Peyer's patch (tissue), 4 donors: Measurements from ENCODE around the gene PLEKHA6. TPM values are rescaled to one million over a fixed set of nuclear protein-coding genes. Genes with fewer than 3 reads are reported as not detected.

Source experiments
- DNase-seq, 3 donors: peaks; one replicate each; pipeline ENCODE4 v3.0.0-alpha.2; 2017 to 2019
- H3K27ac ChIP-seq, 4 donors: fragments of 200-600 bp; sonication (generic); one replicate each; pipeline ENCODE4 v1.5.1; 2016 to 2019
- H3K27me3 ChIP-seq, 2 donors: fragments of 200-600 bp; sonication (generic); one replicate each; pipeline ENCODE4 v1.5.1; 2019
- H3K36me3 ChIP-seq, 3 donors: fragments of 200-600 bp; sonication (generic); one replicate each; pipeline ENCODE4 v1.5.1; 2016 to 2019
- H3K4me1 ChIP-seq, 4 donors: fragments of 200-600 bp; sonication (generic); one replicate each; pipeline ENCODE4 v1.5.1; 2016 to 2019
- H3K4me3 ChIP-seq, 4 donors: fragments of 200-600 bp; sonication (generic); 1 replicate in 3 of 4; 2 replicates in 1 of 4; pipeline ENCODE4 v1.5.1; 2016 to 2019; ENCODE audit warnings: mild to moderate bottlenecking in 1 of 4
- H3K9me3 ChIP-seq, 4 donors: fragments of 200-600 bp; sonication (generic); one replicate each; pipeline ENCODE4 v1.5.1; 2016 to 2019; ENCODE audit warnings: mild to moderate bottlenecking in 1 of 4
- POLR2A ChIP-seq, 2 donors: fragments of 450-650 bp; IDR thresholded peaks; one replicate each; pipeline ENCODE4 v1.5.1; 2017; ENCODE audit warnings: antibody characterized with exemption in 2 of 2, mild to moderate bottlenecking in 2 of 2, moderate library complexity in 2 of 2
- total RNA-seq, 4 donors: library from RNA; depleted of rRNA; stranded (reverse); fragments of >200 nt; gene quantifications; one replicate each; pipeline ENCODE4 v1.1.0, GENCODE V29; 2016
- TF ChIP-seq, protein P1 (sequence below), 6 experiments: fragments of 450-650 bp in 4 of 6; fragments of 200-600 bp in 2 of 6; sonication (generic) in 1 of 6; IDR thresholded peaks; one replicate each; pipeline ENCODE4 v1.5.1; 2017 to 2019; ENCODE audit warnings: antibody characterized with exemption in 6 of 6, mild to moderate bottlenecking in 3 of 6, moderate library complexity in 1 of 6

The PLEKHA6 gene
- total RNA-seq, 4 donors from 2014 or later, result 57.3 to 91.6 (median 70.2) TPM

DNA sequence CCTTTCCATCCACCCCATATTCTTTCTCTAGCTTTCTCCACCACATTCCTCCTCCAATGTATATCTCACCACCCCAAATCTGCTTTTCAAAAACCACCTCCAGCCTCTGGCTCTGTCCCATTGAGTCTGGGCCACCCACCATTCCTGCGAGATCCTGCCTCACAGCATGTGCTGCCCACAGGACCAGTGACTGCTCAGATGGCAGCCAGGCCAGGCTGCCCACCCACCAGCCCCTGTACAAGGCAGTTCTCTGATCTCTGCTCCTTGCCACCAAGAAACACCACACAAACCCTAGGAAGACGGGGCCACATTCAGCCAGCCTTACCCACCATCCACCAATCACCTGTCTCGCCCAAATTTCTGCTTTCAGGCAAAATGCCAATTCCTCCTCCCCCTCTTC is 53.7 kb downstream of the PLEKHA6 start:
- Histone ChIP-seq H3K27ac (peak overlapping the region in 1 of 4 donors; percentile 25), H3K4me3 (peak overlapping the region in 1 of 4 donors; percentile 14)
- TF ChIP-seq, protein P1, sequence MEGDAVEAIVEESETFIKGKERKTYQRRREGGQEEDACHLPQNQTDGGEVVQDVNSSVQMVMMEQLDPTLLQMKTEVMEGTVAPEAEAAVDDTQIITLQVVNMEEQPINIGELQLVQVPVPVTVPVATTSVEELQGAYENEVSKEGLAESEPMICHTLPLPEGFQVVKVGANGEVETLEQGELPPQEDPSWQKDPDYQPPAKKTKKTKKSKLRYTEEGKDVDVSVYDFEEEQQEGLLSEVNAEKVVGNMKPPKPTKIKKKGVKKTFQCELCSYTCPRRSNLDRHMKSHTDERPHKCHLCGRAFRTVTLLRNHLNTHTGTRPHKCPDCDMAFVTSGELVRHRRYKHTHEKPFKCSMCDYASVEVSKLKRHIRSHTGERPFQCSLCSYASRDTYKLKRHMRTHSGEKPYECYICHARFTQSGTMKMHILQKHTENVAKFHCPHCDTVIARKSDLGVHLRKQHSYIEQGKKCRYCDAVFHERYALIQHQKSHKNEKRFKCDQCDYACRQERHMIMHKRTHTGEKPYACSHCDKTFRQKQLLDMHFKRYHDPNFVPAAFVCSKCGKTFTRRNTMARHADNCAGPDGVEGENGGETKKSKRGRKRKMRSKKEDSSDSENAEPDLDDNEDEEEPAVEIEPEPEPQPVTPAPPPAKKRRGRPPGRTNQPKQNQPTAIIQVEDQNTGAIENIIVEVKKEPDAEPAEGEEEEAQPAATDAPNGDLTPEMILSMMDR (IDR thresholded peaks at IDR 0.05), result no peak
- no peak for TF ChIP-seq POLR2A (IDR thresholded peaks at IDR 0.05)

DNA sequence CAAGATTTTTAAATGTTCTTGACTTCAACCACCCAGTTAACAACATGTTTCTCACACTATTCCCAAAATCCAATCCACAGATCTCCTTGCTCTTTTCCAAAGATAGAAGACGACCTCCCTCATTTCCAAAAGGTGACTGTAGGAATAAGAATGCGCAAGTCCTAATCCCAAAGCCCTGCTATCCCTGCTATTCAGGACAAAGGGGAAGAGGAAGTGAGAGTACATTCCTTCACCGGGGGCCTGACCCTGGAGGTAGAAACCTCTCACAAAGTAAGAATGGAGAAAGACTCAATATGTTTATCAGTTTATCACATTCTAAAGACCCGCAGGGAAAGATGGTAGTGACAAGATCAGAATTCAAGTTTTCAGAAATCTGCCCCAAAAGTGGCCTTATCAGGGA is 55.7 kb downstream of the PLEKHA6 start:
- H3K36me3 ChIP-seq, result no peaks in the 10 kb centered on the region
- no peaks in the 10 kb centered on the region for H3K27me3 ChIP-seq
- DNase-seq, result no peak
- TF ChIP-seq POLR2A (IDR thresholded peaks at IDR 0.05), result no peak
- TF ChIP-seq, protein P1 (IDR thresholded peaks at IDR 0.05), result no peak
- H3K9me3 ChIP-seq, result no peaks in the 10 kb centered on the region
- H3K27ac ChIP-seq, result no peak overlapping the region
- no peak overlapping the region for H3K4me3 ChIP-seq
- peaks cover 0 to 19% (median 0%) of the 10 kb centered on the region in 4 donors for H3K4me1 ChIP-seq

More for the DNA sequence above, 53.7 kb downstream of the PLEKHA6 start:
- no peaks in the 10 kb centered on the region for H3K9me3 ChIP-seq
- H3K4me1 ChIP-seq, result peaks cover 0 to 9% (median 0%) of the 10 kb centered on the region in 4 donors
- no peaks in the 10 kb centered on the region for H3K36me3 ChIP-seq
- H3K27me3 ChIP-seq, result no peaks in the 10 kb centered on the region
- no peak for DNase-seq

DNA sequence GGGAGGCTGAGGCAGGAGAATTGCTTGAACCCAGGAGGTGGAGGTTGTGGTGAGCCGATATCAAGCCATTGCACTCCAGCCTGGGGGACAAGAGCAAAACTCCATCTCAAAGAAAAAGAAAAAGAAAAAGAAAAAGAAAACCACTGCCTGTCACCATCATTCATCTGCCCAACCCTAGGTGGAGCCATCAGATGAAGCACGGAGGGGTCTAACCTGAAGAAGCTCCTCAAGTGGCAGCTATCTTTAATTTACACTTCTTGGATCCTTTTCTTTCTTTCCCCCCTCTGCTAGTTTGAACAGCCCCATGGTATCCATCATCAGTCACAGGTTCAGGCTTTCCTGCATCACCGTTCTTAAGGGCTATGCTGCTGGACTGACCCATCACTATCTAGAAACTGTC is 57.0 kb downstream of the PLEKHA6 start:
- no peak for DNase-seq
- Histone ChIP-seq H3K36me3 (no peaks in the 10 kb centered on the region), H3K27ac (no peak overlapping the region), H3K27me3 (no peaks in the 10 kb centered on the region), H3K4me3 (no peak overlapping the region), H3K4me1 (peaks cover 0 to 19% (median 0%) of the 10 kb centered on the region in 4 donors), H3K9me3 (no peaks in the 10 kb centered on the region)
- TF ChIP-seq POLR2A (IDR thresholded peaks at IDR 0.05), result no peak
- TF ChIP-seq, protein P1 (IDR thresholded peaks at IDR 0.05), result no peak

DNA sequence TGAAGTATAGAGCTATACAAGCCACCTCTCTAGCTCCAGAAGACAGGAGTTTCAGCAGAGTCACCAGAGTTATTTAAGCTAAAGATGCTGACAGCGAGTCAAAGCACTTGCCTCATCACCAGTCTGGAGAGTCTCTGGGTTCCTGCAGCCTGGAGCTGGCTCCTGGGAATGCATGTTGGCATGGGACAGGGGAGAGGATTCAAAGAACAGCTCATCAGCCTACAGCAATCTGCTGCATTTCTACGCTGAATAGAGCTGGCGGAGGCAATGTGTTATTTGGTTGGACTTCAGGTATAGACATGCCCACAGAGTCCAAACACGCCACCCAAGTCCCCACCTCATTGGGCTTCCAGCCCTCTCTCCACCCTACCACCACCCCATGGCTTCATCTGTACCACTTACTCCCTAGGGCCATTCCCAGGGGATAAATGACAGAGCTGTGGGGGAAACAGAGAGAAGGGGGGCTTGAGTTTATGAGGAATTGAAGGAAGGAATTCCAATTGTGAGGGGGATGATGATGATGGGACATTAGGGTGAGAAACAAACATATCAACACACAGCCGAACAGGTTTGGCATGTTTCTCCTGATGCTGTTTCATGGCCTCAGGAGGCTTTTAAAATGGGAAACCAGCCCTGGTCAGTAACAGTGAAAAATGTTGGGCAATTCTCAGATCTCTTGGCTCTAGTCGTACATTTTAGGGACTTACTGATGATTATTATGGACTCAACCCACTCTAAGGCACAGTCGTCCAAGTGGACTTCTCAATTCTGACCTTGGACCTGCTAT is 58.4 kb downstream of the PLEKHA6 start:
- Histone ChIP-seq H3K27ac (peak overlapping the region in 1 of 4 donors; percentile 8), H3K4me1 (peaks cover 0 to 30% (median 0%) of the 10 kb centered on the region in 4 donors), H3K36me3 (no peaks in the 10 kb centered on the region), H3K4me3 (no peak overlapping the region), H3K9me3 (no peaks in the 10 kb centered on the region), H3K27me3 (no peaks in the 10 kb centered on the region)
- DNase-seq, result no peak
- TF ChIP-seq, protein P1 (IDR thresholded peaks at IDR 0.05), result no peak
- TF ChIP-seq POLR2A (IDR thresholded peaks at IDR 0.05), result no peak

DNA sequence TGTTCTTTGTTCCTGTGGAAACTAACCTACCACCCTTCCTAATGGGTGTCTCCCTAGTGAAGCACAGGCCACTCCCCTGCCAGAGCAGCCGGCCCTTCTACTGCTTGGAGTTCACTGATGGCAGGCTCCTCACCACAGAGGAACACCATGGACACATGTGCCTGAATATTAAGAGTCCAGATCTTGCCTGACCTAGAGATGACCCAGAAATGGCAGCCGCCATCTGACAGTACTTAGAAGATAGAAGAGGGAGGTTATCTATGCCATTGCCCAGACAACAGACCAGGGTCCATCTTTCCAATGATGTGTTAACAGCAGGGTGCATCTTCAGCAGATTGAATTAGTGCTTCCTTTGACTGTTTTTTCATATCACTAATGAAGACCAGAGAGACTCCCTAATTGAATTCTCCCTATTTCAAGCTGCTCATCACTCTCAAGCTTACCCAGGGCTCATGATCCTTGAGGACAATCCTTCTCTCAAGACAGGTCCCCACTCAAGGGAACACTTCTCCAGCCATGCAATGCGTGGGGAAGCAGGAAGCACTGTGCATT is 59.8 kb downstream of the PLEKHA6 start:
- TF ChIP-seq, protein P1 (IDR thresholded peaks at IDR 0.05), result no peak
- TF ChIP-seq POLR2A (IDR thresholded peaks at IDR 0.05), result no peak

More for the DNA sequence above, 59.8 kb downstream of the PLEKHA6 start:
- no peak for DNase-seq
- Histone ChIP-seq H3K9me3 (no peaks in the 10 kb centered on the region), H3K36me3 (no peaks in the 10 kb centered on the region), H3K4me1 (peaks cover 0 to 45% (median 3%) of the 10 kb centered on the region in 4 donors), H3K27me3 (no peaks in the 10 kb centered on the region), H3K27ac (peak overlapping the region in 2 of 4 donors; percentile 12 to 38), H3K4me3 (no peak overlapping the region)
